ENCODE data around the gene NFIB.

DNA sequence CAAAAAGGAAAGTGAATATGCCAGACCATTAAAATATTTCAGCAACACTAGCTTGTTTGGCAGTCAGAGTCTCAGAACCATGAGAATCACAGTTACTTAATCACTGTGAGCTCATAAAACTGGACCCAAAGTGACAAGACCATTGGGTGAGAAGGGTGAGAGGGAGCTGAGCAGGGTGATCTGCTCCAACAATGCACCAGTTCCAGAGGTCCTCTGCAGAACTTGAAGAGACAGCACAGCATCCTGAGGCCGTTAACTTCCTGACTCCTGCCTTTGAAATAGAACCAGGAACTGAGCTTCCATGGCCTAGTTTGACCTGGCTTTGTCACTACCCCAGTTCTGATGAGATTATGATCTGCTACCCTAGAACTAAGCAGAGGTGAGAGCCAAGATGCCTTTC is 57.4 kb downstream of the NFIB start:
- TF ChIP-seq POU2F2 (IDR thresholded peaks at IDR 0.05; ENCODE audit: low read depth, low read length) (no peak), POLR2A (IDR thresholded peaks at IDR 0.05; ENCODE audit: low read depth, low read length) (no peak), POLR2AphosphoS5 (IDR thresholded peaks at IDR 0.05; ENCODE audit: low read depth, low read length) (no peak), SPI1 (IDR thresholded peaks at IDR 0.05; ENCODE audit: low read depth, low read length) (no peak), TAF1 (IDR thresholded peaks at IDR 0.05; ENCODE audit: low read depth, low read length) (no peak), PAX5 (IDR thresholded peaks at IDR 0.05; ENCODE audit: insufficient read depth, low read length, severe bottlenecking) (no peak)
